H9 (cell line): Measurements from ENCODE around the gene GRID1. TPM values are rescaled to one million over a fixed set of nuclear protein-coding genes. Genes with fewer than 3 reads are reported as not detected.

Experiments
- DNase-seq: peaks from one replicate; pipeline ENCODE4 v3.0.0-alpha.2; 2017
- H2AFZ ChIP-seq: one replicate; pipeline ENCODE4 v1.6.1; 2013; ENCODE audit warnings: mild to moderate bottlenecking, low read length, control low read depth, moderate library complexity
- H2AK5ac ChIP-seq: 2 replicates; pipeline ENCODE4 v1.6.1; 2013; ENCODE audit warnings: low read length, control low read depth, mixed read lengths; ENCODE audit not compliant: insufficient read length
- H2BK120ac ChIP-seq: one replicate; pipeline ENCODE4 v1.6.1; 2013; ENCODE audit warnings: low read depth, mild to moderate bottlenecking, low read length, control low read depth, inconsistent platforms; ENCODE audit not compliant: poor library complexity, severe bottlenecking
- H2BK12ac ChIP-seq: 2 replicates; pipeline ENCODE4 v1.6.1; 2013; ENCODE audit warnings: low read length, control low read depth, mixed read lengths, low read depth; ENCODE audit not compliant: insufficient read length
- H2BK15ac ChIP-seq: 2 replicates; pipeline ENCODE4 v1.6.1; 2013; ENCODE audit warnings: low read depth, low read length, control low read depth
- H2BK20ac ChIP-seq: one replicate; pipeline ENCODE4 v1.6.1; 2013; ENCODE audit warnings: low read depth, mild to moderate bottlenecking, low read length, control low read depth, inconsistent platforms; ENCODE audit not compliant: poor library complexity, severe bottlenecking
- H2BK5ac ChIP-seq: 2 replicates; pipeline ENCODE4 v1.6.1; 2013; ENCODE audit warnings: low read length, control low read depth, mixed read lengths; ENCODE audit not compliant: insufficient read length
- H3K14ac ChIP-seq: 2 replicates; pipeline ENCODE4 v1.6.1; 2013; ENCODE audit warnings: low read length, control low read depth; ENCODE audit not compliant: insufficient read depth
- H3K18ac ChIP-seq: 2 replicates; pipeline ENCODE4 v1.6.1; 2013; ENCODE audit warnings: low read depth, mild to moderate bottlenecking, mixed read lengths, low read length, control low read depth; ENCODE audit not compliant: insufficient read length
- H3K23ac ChIP-seq: 2 replicates; pipeline ENCODE4 v1.6.1; 2013; ENCODE audit warnings: low read length, control low read depth, mixed read lengths, low read depth; ENCODE audit not compliant: insufficient read length
- H3K23me2 ChIP-seq: 2 replicates; pipeline ENCODE4 v1.6.1; 2013; ENCODE audit warnings: low read depth, mild to moderate bottlenecking, mixed read lengths, low read length, control low read depth; ENCODE audit not compliant: insufficient read length, poor library complexity, severe bottlenecking
- H3K27ac ChIP-seq: 2 replicates; pipeline ENCODE4 v1.5.1; 2013; ENCODE audit warnings: low read length, control low read depth, mixed read lengths, low read depth; ENCODE audit not compliant: insufficient read length
- H3K27me3 ChIP-seq: 2 replicates; pipeline ENCODE4 v1.6.1; 2013; ENCODE audit warnings: low read length, control low read depth, inconsistent platforms; ENCODE audit not compliant: insufficient read depth
- H3K4ac ChIP-seq: 2 replicates; pipeline ENCODE4 v1.6.1; 2013; ENCODE audit warnings: low read depth, mild to moderate bottlenecking, control low read depth, inconsistent platforms, low read length, moderate library complexity
- H3K4me1 ChIP-seq: 2 replicates; pipeline ENCODE4 v1.6.1; 2013; ENCODE audit warnings: low read length, control low read depth, inconsistent platforms; ENCODE audit not compliant: insufficient read depth
- H3K4me2 ChIP-seq: 2 replicates; pipeline ENCODE4 v1.6.1; 2013; ENCODE audit warnings: low read length, control low read depth, mixed read lengths; ENCODE audit not compliant: insufficient read length, insufficient read depth
- H3K56ac ChIP-seq: 2 replicates; pipeline ENCODE4 v1.6.1; 2013; ENCODE audit warnings: low read depth, mild to moderate bottlenecking, mixed read lengths, low read length, control low read depth; ENCODE audit not compliant: insufficient read length
- H3K79me1 ChIP-seq: 2 replicates; pipeline ENCODE4 v1.6.1; 2013; ENCODE audit warnings: low read depth, mild to moderate bottlenecking, moderate library complexity, low read length, control low read depth, inconsistent platforms; ENCODE audit not compliant: insufficient read depth, poor library complexity, severe bottlenecking
- H3K79me2 ChIP-seq: 2 replicates; pipeline ENCODE4 v1.6.1; 2013; ENCODE audit warnings: low read length, control low read depth, inconsistent platforms; ENCODE audit not compliant: insufficient read depth
- H3K9ac ChIP-seq: 2 replicates; pipeline ENCODE4 v1.6.1; 2013; ENCODE audit warnings: low read length, control low read depth, mixed read lengths; ENCODE audit not compliant: insufficient read length; ENCODE audit errors: extremely low read depth
- H3K9me3 ChIP-seq: one replicate; pipeline ENCODE4 v1.6.1; 2013; ENCODE audit warnings: low read depth, low read length, inconsistent platforms; ENCODE audit not compliant: control insufficient read depth
- H3T11ph ChIP-seq: one replicate; pipeline ENCODE4 v1.6.1; 2013; ENCODE audit warnings: mild to moderate bottlenecking, low read length, control low read depth, inconsistent platforms
- H4K20me1 ChIP-seq: one replicate; pipeline ENCODE4 v1.6.1; 2013; ENCODE audit not compliant: control insufficient read depth, insufficient read length, insufficient read depth
- H4K5ac ChIP-seq: 2 replicates; pipeline ENCODE4 v1.6.1; 2013; ENCODE audit warnings: low read depth, mild to moderate bottlenecking, mixed read lengths, low read length, control low read depth; ENCODE audit not compliant: insufficient read length
- H4K8ac ChIP-seq: replicated peaks from 2 replicates; pipeline ENCODE4 v1.6.1; 2013; ENCODE audit warnings: low read length, control low read depth, mixed read lengths, low read depth; ENCODE audit not compliant: insufficient read length
- H4K91ac ChIP-seq: 2 replicates; pipeline ENCODE4 v1.6.1; 2013; ENCODE audit warnings: low read depth, mild to moderate bottlenecking, moderate library complexity, mixed read lengths, low read length, control low read depth; ENCODE audit not compliant: insufficient read length
- H3K27ac Mint-ChIP-seq, 3 experiments: 2 replicates in 2 of 3; 3 replicates in 1 of 3; pipeline ENCODE4 v1.8.0; 2020 to 2021; ENCODE audit warnings: mixed read lengths in 3 of 3, mild to moderate bottlenecking in 1 of 3, moderate library complexity in 1 of 3
- H3K27me3 Mint-ChIP-seq: 2 replicates; pipeline ENCODE4 v1.8.0; 2021; ENCODE audit warnings: low read depth, mild to moderate bottlenecking, moderate library complexity, mixed read lengths
- H3K36me3 Mint-ChIP-seq, 3 experiments: 2 replicates in 2 of 3; 3 replicates in 1 of 3; pipeline ENCODE4 v1.8.0; 2020 to 2021; ENCODE audit warnings: low read depth in 3 of 3, mixed read lengths in 3 of 3; ENCODE audit not compliant: insufficient read depth in 1 of 3
- H3K4me1 Mint-ChIP-seq, 2 experiments: 2 replicates each; pipeline ENCODE4 v1.8.0; 2020; ENCODE audit warnings: mixed read lengths in 2 of 2
- H3K4me3 Mint-ChIP-seq, 2 experiments: 2 replicates in 1 of 2; 3 replicates in 1 of 2; pipeline ENCODE4 v1.8.0; 2020 to 2021; ENCODE audit warnings: mild to moderate bottlenecking in 2 of 2, mixed read lengths in 2 of 2, moderate library complexity in 1 of 2
- H3K9me3 Mint-ChIP-seq, 2 experiments: 2 replicates in 1 of 2; 3 replicates in 1 of 2; pipeline ENCODE4 v1.8.0; 2020; ENCODE audit warnings: mild to moderate bottlenecking in 2 of 2, mixed read lengths in 2 of 2, moderate library complexity in 1 of 2
- CTCF ChIP-seq: fragments of 200-600 bp; sonication (generic); conservative IDR thresholded peaks from 3 replicates; pipeline ENCODE4 v1.8.0; 2021; ENCODE audit warnings: antibody characterized with exemption, mild to moderate bottlenecking
- WGBS: extraction: QIAGEN DNeasy Blood & Tissue Kit; methylation state at CpG from one replicate; pipeline ENCODE4 v1.1.7; 2013; ENCODE audit warnings: missing lambda C conversion rate, low lambda C conversion rate, mixed read lengths; ENCODE audit not compliant: insufficient read length; ENCODE audit errors: extremely low coverage; 5-methylcytosine and 5-hydroxymethylcytosine counted together
- total RNA-seq: library from RNA; stranded (reverse); gene quantifications from 2 replicates; pipeline ENCODE4 v1.2.1, GENCODE V29; 2021

Gene GRID1
- total RNA-seq, 1 experiment from 2014 or later, result 0.35 TPM

- H4K91ac ChIP-seq, result no peak overlapping the region
- no peak overlapping the region for H2AK5ac ChIP-seq
- H3K4me1 Mint-ChIP-seq, result peaks cover 6 to 12% of the 10 kb centered on the region in 2 experiments
- no peaks in the 10 kb centered on the region for H4K20me1 ChIP-seq
- H3K23ac ChIP-seq, result no peak overlapping the region
- no peak overlapping the region for H2AFZ ChIP-seq
- H3K9ac ChIP-seq, result no peak overlapping the region
- no peak overlapping the region for H2BK20ac ChIP-seq
- H2BK120ac ChIP-seq, result no peak overlapping the region
- H3K4me2 ChIP-seq, result no peak overlapping the region
- H3K4me3 Mint-ChIP-seq, result no peak overlapping the region
- H3K27me3 ChIP-seq, result no peaks in the 10 kb centered on the region
- H2BK5ac ChIP-seq, result no peak overlapping the region
- TF ChIP-seq CTCF, result no peak
- no peak for DNase-seq
- no peak overlapping the region for H2BK12ac ChIP-seq
- no peaks in the 10 kb centered on the region for H3K79me1 ChIP-seq
- peaks cover 0 to 2% of the 10 kb centered on the region in 2 experiments; a peak in 2 of 5 replicates for H3K9me3 Mint-ChIP-seq
- H2BK15ac ChIP-seq, result no peak overlapping the region
- peaks cover 0 to under 1% (median 0%) of the 10 kb centered on the region in 3 experiments; a peak in 2 of 7 replicates for H3K36me3 Mint-ChIP-seq
- no peak overlapping the region for H3K27ac ChIP-seq
- no peak overlapping the region for H3K27ac Mint-ChIP-seq
- H3K14ac ChIP-seq, result no peak overlapping the region; the same call in 1 of the 2 replicates
- H3K79me2 ChIP-seq, result no peaks in the 10 kb centered on the region
- no CpG with 5 or more reads among the region's 7 CpGs for WGBS
- H3K4ac ChIP-seq, result no peak overlapping the region
- H3K27me3 Mint-ChIP-seq, result 0 out of 2 replicates have a peak, but pooled peaks cover 2% of the 10 kb centered on the region
- H3K56ac ChIP-seq, result no peak overlapping the region
- H3K4me1 ChIP-seq, result no peaks in the 10 kb centered on the region; the same call in 1 of the 2 replicates
- H3T11ph ChIP-seq, result no peak overlapping the region
- no peak overlapping the region for H4K8ac ChIP-seq
- H4K5ac ChIP-seq, result no peak overlapping the region
- H3K18ac ChIP-seq, result no peak overlapping the region
- H3K23me2 ChIP-seq, result no peaks in the 10 kb centered on the region
- H3K9me3 ChIP-seq, result no peaks in the 10 kb centered on the region
These were observed 32.6 kb downstream of the GRID1 start for GRCh38 chr10:86333826-86334487.
